Ovary (tissue), 9 donors: ENCODE data around the gene TRMT112. TPM values are rescaled to one million over a fixed set of nuclear protein-coding genes. Genes with fewer than 3 reads are reported as not detected.

Experiments used
- DNase-seq, 5 donors: peaks; one replicate each; pipeline ENCODE4 v3.0.0-alpha.2; 2019 to 2020
- H3K27ac ChIP-seq, 2 donors: fragments of 200-600 bp; one replicate each; pipeline versions ENCODE4 v1.5.1 to v1.8.0; 2019 to 2022
- H3K27me3 ChIP-seq: fragments of 200-600 bp; one replicate; pipeline ENCODE4 v1.8.0; 2022
- H3K36me3 ChIP-seq: fragments of 200-600 bp; sonication (generic); one replicate; pipeline ENCODE4 v1.5.1; 2019
- H3K4me1 ChIP-seq: one replicate; pipeline ENCODE4 v1.8.1; 2013; ENCODE audit warnings: mild to moderate bottlenecking, moderate library complexity; ENCODE audit not compliant: insufficient read depth
- H3K4me3 ChIP-seq: fragments of 200-600 bp; sonication (generic); one replicate; pipeline ENCODE4 v1.5.1; 2017
- H3K9me3 ChIP-seq, 2 donors: fragments of 200-600 bp in 1 of 2; sonication (generic) in 1 of 2; one replicate each; pipeline versions ENCODE4 v1.5.1 to v1.8.1; 2013 to 2019; ENCODE audit warnings: mild to moderate bottlenecking in 1 of 2, moderate library complexity in 1 of 2
- EP300 ChIP-seq: sonication (generic); formaldehyde crosslinking; IDR thresholded peaks from one replicate; pipeline ENCODE4 v1.6.1; 2017; ENCODE audit warnings: antibody characterized with exemption
- POLR2A ChIP-seq: fragments of 450-650 bp; IDR thresholded peaks from one replicate; pipeline ENCODE4 v1.6.1; 2017; ENCODE audit warnings: antibody characterized with exemption, mild to moderate bottlenecking, moderate library complexity
- WGBS, 3 donors: extraction: QIAGEN DNeasy Blood & Tissue Kit in 1 of 3; methylation state at CpG; one replicate each; pipeline versions ENCODE4 v1.1.5 to v1.1.7; 2013 to 2017; 5-methylcytosine and 5-hydroxymethylcytosine counted together
- intact Hi-C, 4 donors: fragments of 100-400 bp; cut with DNase I; formaldehyde crosslinking; loops; one replicate each; pipeline versions ENCODE4 v1.11.0 to v1.15.1; 2022 to 2023
- polyA plus RNA-seq, 2 donors: library from polyadenylated mRNA; stranded (reverse); fragments of 200-250 nt in 1 of 2; fragments of 350-450 nt in 1 of 2; fragmentation: Illumina TruSeq in 1 of 2; extraction: RNeasy Lipid Tissue Mini Kit (QIAGEN cat#74804) in 1 of 2; gene quantifications; one replicate each; pipeline ENCODE4 v1.2.3, GENCODE V29; 2013 to 2014
- total RNA-seq, 7 donors: library from RNA; depleted of rRNA in 2 of 7; stranded (reverse); fragments of >200 nt in 2 of 7; fragmentation: NEBNext Ultra II Directional in 3 of 7; extraction: Animal tissue kit (Norgen Biotek cat#: 25700) in 3 of 7; gene quantifications; one replicate each; pipeline versions ENCODE4 v1.1.0 to v1.2.4, GENCODE V29; 2016 to 2023
- TF ChIP-seq, protein P1 (sequence below), 3 donors: fragments of 450-650 bp in 2 of 3; fragments of 200-600 bp in 1 of 3; IDR thresholded peaks; one replicate each; pipeline versions ENCODE4 v1.5.1 to v1.8.0; 2016 to 2022; ENCODE audit warnings: antibody characterized with exemption in 3 of 3, mild to moderate bottlenecking in 1 of 3
- donor health status: DM: no; HTN: no; CAD: no; lungs with moderate emphysema.
- donor health status: DM: no; HTN: no; CAD: no.
- donor health status: Bipolar disorder and iron deficiency.
- donor health status: DM: yes; HTN: yes; CAD: no.
- donor health status: DM: no; HTN: no; CAD: no.
- donor health status: DM: yes; HTN: yes; CAD: no.

Gene TRMT112
- total and polyA plus RNA-seq, 9 donors, result 207 to 432 (median 275) TPM

GRCh38 chr11:64352995-64353714 is 35.8 kb upstream of the TRMT112 start:
- H3K27ac ChIP-seq, result no peak overlapping the region
- no peaks in the 10 kb centered on the region for H3K9me3 ChIP-seq
- 70 to 84% (median 72%) methylated on average over 33 to 34 of the region's 34 CpGs for WGBS, 3 donors
- intact Hi-C loops, result no loop called here
- no peaks in the 10 kb centered on the region for H3K36me3 ChIP-seq
- H3K4me1 ChIP-seq, result peaks cover 5% of the 10 kb centered on the region
- no peak overlapping the region for H3K4me3 ChIP-seq
- TF ChIP-seq POLR2A (no peak), EP300 (no peak)
- TF ChIP-seq, protein P1, sequence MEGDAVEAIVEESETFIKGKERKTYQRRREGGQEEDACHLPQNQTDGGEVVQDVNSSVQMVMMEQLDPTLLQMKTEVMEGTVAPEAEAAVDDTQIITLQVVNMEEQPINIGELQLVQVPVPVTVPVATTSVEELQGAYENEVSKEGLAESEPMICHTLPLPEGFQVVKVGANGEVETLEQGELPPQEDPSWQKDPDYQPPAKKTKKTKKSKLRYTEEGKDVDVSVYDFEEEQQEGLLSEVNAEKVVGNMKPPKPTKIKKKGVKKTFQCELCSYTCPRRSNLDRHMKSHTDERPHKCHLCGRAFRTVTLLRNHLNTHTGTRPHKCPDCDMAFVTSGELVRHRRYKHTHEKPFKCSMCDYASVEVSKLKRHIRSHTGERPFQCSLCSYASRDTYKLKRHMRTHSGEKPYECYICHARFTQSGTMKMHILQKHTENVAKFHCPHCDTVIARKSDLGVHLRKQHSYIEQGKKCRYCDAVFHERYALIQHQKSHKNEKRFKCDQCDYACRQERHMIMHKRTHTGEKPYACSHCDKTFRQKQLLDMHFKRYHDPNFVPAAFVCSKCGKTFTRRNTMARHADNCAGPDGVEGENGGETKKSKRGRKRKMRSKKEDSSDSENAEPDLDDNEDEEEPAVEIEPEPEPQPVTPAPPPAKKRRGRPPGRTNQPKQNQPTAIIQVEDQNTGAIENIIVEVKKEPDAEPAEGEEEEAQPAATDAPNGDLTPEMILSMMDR (IDR thresholded peaks at IDR 0.05), result no peak
- no peak for DNase-seq
- H3K27me3 ChIP-seq, result no peaks in the 10 kb centered on the region

GRCh38 chr11:64352099-64352994 is 35.0 kb upstream of the TRMT112 start:
- no peak for DNase-seq
- Histone ChIP-seq H3K27me3 (no peaks in the 10 kb centered on the region), H3K9me3 (no peaks in the 10 kb centered on the region), H3K36me3 (no peaks in the 10 kb centered on the region), H3K27ac (no peak overlapping the region), H3K4me1 (peaks cover 3% of the 10 kb centered on the region), H3K4me3 (no peak overlapping the region)
- intact Hi-C loops, result no loop called here
- 84 to 86% (median 85%) methylated on average over 32 to 33 of the region's 33 CpGs for WGBS, 3 donors
- TF ChIP-seq EP300 (no peak), POLR2A (no peak)

GRCh38 chr11:64351136-64351631 is 33.8 kb upstream of the TRMT112 start:
- Histone ChIP-seq H3K27me3 (no peaks in the 10 kb centered on the region), H3K27ac (no peak overlapping the region), H3K4me3 (no peak overlapping the region), H3K4me1 (peaks cover 3% of the 10 kb centered on the region), H3K36me3 (no peaks in the 10 kb centered on the region), H3K9me3 (no peaks in the 10 kb centered on the region)
- intact Hi-C loops, result no loop called here
- no peak for DNase-seq
- 88 to 90% (median 90%) methylated on average over 17 to 18 of the region's 18 CpGs for WGBS, 3 donors
- TF ChIP-seq POLR2A, result no peak
- TF ChIP-seq, protein P1 (IDR thresholded peaks at IDR 0.05), result no peak
- no peak for TF ChIP-seq EP300

- no peak overlapping the region for H3K27ac ChIP-seq
- DNase-seq, result no peak
- WGBS, 3 donors, result 88 to 91% (median 90%) methylated on average over 11 of the region's 11 CpGs
- no peaks in the 10 kb centered on the region for H3K4me1 ChIP-seq
- H3K9me3 ChIP-seq, result no peaks in the 10 kb centered on the region
- intact Hi-C loops, result no loop called here
- TF ChIP-seq POLR2A (no peak), EP300 (no peak)
- TF ChIP-seq, protein P1 (IDR thresholded peaks at IDR 0.05), result no peak
- H3K36me3 ChIP-seq, result no peaks in the 10 kb centered on the region
- H3K4me3 ChIP-seq, result no peak overlapping the region
- no peaks in the 10 kb centered on the region for H3K27me3 ChIP-seq
Observed at GRCh38 chr11:64349404-64349803, 32.0 kb upstream of the TRMT112 start.
